Hindlimb muscle (tissue), 1 donor: ENCODE measurements around the gene GAD2. TPM values are rescaled to one million over a fixed set of nuclear protein-coding genes. Genes with fewer than 3 reads are reported as not detected.

Experiments used
- DNase-seq: peaks from one replicate; pipeline ENCODE4 v3.0.0-alpha.2; 2013
- polyA plus RNA-seq: library from polyadenylated mRNA; unstranded; fragments of 120-200 nt; gene quantifications from one replicate; pipeline ENCODE4 v1.2.1, GENCODE V29; 2013; ENCODE audit not compliant: insufficient read length

GAD2 gene
- polyA plus RNA-seq, 1 donor, result not detected

DNA sequence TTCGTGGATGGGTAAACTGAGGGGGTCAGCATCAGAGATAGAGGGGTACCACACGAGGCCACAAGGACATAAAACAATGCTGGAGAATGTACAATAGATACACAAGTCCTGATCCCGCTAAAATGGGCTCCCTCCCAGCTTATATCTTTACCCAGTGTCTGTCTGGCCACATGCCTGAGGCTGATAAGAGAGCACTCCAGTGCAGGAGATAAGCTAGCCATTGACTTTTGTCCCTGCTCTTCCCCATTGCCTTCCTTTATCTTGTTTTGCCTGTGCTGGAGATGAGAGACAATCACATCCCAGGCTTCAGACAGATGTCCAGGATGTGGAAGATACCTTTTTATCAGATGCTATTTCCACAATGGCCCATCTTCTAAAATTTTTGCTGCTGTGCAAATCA lies 6.0 kb downstream of the GAD2 start:
- no peak for DNase-seq

DNA sequence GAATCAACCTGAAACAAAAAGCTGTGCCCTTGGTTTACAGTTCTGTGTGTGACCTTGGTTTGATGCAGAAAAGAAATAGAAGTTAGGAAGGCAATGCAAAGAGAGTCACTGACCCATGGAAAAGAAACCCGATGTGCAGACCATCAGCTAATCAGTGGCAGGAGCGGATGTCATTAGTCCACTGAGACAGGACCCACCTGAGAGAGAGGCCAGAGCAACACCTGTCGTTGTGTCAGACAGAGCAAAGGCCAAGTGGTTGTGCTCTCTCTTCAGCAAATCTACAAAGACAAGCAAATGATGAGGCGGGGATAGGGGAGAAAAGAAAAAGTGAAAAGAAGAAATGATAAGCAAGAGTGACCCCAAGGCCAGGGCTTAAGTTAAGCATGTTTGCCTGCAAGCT lies 8.7 kb downstream of the GAD2 start:
- no peak for DNase-seq

DNA sequence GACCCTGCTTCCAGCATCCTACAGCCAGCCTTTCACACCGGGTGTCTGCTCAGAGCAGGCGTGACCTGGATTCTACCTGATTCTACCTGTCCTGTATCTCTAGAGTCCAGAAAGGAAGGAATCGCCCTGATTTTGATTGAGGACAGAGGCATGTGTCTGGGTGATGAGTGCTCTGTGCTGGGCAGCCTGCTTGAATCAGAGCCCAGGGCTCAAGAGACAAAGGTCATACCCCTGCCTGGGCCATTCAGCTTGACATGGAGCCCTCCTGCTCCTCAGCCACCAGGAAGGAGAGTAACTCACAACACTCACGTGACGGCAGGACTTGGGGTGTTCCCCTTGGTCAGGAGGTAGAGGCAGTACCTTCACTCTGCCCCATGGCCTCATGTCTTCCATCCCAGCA lies 11.2 kb downstream of the GAD2 start:
- no peak for DNase-seq

DNA sequence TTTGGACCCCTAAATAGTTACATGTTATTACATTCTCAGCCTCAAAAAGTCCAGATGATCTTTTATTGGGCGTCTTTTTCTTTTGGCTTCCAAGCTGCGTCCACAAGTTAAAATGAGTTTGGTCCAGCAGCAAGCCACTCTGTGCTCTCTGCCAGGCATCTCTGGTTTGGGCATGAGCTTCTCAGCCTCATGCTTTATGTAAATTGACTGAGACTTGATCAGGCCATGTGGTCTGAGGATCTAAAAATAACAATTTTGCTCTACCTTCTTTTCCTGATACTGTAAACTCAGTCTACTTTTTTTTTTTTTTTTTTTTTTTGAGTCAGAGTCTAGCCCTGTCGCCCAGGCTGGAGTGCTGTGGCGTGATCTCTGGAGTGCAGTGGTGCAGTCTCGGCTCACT lies 15.6 kb downstream of the GAD2 start:
- no peak for DNase-seq

DNA sequence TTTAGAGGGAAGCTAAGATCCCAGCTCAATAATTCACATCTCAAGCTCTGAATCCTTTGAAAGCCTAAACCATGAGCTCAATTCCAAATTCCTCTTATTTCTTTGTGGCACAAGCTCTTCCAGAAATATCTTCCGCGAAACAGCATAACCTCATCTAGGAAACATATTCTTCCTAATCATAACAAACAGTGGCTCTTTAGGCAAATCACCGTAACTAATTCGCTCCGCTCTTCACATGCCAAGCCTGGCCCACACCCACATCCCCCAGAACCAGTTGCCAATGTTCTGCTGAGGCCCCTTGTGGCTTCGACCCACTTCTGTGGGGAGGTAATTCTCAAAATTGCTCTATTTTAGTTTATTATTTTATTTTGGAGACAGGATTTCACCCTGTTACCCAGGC lies 19.2 kb downstream of the GAD2 start:
- no peak for DNase-seq

DNA sequence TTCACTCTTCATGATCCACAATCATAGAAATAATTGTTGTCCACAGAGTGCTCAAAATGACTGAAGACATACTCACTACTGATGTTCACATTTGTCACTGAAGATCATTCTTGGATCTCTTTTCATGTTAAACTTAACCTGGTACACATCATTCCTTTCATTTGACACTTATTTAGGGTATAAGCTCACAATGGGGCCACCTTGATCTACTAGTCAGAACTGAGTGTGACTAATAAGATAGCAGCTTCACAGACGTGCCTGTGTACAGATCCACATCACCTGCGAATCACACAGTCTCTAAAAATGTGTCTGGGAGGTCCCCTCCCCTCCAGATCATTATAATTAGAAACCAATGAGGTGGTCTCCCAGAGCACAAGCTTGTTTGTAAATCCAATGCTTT lies 21.8 kb downstream of the GAD2 start:
- no peak for DNase-seq

DNA sequence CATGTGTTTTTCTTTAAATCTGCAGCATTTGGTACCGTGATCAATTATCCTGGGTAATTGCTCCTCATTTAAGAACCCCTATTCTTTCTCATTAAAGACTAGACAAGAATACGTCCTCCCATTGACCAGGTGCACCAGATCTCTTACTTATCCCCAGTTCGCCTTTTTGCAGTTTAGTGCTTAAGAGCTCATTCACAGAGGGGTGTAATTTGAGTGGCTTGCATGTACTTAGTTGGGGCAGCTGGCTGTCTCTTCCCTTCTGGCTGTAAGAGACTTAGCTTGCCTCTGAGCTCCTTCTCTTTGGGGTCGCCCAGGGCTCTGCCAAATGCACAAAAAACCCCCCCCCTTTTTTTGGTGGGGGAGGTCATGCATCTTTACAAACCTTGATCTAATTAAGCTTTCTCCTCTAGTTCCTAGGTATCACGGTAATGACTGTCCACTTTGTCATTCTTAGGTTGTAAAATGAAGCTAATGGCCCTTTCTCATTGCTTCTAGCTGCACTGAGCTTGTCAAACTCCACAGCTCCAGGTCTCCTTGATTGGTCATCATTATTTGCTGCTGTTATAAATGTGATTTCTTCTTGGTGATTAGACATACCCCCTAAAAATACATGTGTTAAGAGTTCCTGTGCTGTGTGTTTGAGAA lies 26.3 kb downstream of the GAD2 start:
- no peak for DNase-seq

DNA sequence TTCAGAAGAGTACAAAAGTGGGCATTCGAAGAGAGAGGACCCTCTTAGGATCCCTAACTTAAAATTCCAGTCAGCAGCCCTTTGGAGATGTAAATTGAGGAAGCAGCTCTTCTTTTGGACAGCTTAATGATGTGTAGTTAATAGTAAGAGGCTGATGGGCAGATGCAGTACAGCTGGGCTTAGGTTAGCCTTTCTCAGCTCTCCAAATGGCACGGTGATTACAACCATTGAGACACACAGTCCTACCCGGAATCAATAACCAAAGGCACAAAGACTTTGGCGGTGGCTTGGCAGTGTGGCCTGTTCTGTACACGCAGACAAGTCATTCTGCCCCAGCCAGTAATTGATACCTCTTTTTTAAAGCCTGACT lies 26.8 kb downstream of the GAD2 start:
- no peak for DNase-seq

DNA sequence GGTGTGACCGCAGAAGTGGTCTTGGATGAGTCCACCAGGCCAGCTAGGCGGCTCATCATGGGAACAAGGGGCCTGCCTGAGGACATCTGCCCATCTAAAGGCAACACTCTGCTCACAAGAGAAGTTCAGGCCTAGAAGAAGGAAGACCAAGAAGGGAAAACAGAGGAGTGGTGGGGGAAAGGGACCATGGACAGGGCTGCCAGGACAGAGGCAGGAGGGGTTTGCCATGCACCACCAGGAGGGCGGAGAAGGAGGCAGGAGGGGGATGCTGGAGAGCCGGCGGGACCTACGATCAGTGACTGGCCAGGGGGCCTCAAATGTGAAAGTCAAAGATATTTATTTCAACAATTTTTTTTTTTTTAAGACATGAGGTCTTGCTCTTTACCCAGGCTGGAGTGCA lies 33.1 kb downstream of the GAD2 start:
- DNase-seq, result no peak

DNA sequence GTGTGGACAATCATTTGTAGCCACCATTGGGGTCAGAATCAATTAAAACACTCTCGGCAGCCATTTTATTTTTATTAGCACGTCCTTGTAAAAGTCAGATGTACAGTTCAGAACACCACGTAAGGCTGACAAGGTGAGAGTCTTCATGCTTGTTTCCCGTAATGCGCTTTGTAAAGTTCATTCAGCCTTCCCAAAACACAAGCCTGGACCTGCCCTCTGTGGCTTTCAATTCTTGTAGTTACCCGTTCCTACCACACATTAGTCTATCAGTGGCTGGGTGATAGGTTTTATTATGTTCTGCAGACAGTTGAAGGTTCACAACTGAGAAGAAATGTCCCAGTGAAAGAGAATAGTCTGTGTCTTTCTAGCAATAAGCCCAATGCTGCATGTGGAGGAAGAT lies 35.4 kb downstream of the GAD2 start:
- DNase-seq, result no peak

DNA sequence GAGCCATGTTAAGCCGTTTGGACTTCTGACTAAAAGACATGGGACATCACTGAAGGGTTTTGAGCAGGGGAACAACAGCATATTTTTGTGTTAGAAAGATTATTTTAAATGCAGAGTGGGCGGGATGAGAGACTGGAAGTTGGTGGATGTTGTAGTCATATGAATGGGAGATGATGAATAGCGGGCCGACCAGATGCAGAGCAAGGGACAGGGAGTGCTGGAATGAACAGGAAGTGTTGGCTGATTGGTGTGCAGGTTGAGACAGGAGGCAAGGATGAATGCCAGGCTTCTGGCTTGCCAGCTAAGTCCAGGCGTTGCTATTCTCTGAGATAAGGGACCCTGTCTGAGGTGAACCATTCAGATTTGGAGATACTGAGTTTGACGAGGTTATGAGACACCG lies 38.0 kb downstream of the GAD2 start:
- DNase-seq, result no peak

DNA sequence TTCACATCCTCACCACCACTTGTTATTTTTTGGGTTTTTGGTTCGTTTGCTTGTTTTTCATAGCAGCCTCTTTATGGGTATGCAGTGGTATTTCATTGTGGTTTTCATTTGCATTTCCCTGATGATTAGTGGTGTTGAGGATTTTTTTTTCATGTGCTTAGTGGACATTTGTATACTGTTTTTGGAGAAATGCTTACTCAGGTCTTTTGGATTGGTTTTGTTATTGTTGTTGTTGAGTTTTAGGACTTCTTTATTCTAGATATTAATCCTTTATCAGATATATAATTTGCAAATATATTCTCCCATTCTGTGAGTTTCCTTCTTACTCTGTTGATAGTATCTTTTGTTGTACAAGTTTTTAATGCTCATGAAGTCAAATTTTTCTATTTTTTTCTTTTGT lies 42.8 kb downstream of the GAD2 start:
- DNase-seq, result no peak

DNA sequence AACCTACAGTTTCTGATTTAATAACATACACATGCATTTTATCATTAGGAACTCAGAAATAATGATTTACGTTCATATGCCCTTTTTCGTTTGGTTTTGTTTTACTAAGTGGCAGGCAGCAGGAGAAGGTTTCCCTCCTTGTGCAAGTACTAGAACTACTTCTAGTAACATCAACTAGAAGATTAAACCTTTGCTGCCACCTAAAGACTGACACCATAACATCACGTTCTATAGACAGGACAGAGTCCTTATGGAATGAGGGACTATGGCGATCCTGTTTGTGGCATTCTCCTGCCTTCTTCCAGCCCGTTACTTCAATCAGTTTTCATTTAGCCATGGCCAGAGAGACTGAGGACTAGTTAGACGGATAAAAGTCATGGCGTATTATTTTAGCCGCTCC lies 53.2 kb downstream of the GAD2 start:
- DNase-seq, result no peak

DNA sequence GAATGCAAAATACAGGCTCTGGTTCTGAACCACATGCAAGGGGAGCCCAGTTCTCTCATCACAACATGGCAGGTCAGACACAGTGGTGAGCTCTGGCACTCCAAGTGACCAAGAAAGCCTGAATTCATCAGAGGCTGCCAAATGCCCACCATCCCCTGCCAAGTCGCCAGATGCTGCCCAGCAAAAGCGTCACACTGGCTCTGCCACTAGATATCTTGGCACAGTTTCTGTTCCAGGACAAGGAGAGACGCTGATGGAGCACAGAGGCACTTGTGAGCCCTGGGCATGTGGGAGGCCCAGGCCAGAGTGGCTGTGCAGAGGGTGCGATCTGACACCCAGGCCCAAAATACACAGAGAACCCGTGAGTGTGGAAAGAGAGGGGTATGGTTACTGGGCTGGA lies 57.8 kb downstream of the GAD2 start:
- DNase-seq, result no peak

DNA sequence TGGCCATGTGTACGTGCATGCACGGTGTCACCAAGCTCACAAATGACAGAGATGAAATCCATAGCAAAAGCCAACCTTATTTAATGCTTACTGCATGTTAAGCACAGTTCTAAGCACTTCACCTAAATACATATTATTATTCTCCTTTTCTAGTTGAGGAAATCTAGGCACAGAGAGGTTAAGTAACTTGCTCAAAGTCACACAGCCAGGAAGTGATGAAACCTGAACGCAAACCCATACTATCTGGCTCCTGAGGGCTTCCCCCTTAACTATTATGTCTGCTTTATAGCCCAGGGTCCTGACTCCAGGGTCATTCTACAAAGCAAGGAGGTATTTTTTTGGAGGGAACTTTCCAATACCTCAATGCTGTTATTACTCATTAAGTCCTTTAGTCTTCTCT lies 61.7 kb downstream of the GAD2 start:
- DNase-seq, result no peak

DNA sequence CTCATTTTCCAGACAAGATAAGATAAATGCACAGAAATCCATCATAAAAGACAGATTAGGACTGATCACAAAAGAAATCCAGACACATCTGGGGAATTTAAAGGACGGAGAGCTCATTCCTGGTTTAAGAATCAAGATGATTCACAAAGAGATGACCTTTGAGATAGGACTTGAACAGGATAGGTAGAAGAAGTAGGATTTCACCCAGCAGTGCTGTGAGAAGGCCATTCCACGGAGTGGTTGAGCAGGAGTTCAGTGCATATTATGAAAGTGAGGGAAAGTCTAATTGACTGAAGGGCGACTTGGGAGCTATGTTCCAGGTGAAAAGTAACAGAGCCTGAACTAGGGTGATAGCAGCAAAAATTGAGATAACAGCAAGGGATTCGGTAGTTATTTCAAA lies 73.7 kb downstream of the GAD2 start:
- no peak for DNase-seq

DNA sequence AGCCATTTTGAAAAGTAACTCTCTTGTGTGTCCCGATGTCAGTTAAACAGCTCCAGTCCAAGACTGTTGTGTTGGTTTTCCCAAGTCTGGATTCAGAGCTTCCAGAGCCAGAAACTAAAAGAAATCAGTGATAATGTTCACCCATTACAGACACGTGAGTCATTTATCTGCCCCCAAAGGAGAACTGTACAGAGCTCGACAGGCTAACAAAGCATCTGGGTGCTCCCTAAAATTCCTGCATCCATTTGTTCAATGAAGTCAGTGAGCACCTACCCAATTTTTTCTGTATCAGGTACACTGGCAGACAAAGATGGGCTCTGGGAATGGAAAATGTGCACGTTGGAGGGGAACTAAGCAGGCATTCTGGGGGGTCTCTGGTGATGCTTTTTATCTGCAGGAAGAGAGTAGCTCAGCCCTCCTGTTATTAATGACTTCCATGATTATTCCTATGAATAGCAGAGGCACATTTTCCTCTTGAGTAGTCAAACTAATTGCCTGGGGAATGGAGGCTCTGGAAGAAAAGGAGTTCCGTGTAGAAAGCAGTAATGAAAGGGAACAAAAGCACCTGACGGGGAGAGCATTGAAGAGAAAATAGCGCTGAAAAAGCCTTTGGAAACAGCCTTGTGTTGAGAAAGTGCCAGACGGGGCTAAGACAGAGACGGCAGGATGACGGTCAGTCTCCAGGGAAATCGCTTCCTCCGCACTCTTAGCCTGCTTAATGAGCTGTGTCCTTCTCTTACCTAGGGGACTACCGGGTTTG lies 75.3 kb downstream of the GAD2 start:
- DNase-seq, result no peak

DNA sequence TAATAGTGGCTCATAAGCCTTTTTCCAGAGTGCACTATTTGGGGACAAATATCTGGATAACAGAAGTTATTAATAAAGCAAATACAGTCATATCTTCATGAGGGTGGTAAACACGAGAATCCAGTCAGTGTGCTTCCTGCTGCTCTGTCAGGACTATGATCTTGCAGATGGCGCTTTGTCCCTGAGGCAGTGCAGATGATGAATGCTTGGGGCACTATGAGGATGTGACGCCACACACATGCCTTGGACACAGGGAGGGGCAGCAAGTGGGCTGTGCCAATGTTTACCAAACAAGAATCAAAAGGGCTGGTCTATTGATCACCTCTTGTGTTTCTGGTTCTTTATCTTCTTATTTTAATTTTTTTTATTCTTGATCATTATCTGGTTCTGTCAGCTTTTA lies 79.8 kb downstream of the GAD2 start:
- no peak for DNase-seq

DNA sequence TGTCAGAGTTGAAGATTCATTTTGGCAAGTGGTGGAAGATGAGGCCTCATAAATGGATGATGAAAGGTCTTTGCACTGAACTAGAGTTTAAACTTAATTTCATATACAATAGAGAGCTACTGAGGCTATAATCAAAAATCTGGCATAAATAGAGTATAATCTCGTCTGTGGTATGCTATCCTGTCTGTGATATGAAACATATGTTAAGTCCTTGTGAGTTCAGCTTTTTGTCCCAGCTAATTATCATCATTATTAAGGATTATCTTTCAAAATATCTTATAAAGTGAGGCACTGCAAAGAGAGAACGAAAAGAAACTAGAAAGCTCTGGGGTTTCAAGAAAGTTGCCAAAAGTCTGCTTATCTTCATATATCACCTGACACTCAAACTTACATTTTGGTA lies 83.4 kb downstream of the GAD2 start:
- no peak for DNase-seq

DNA sequence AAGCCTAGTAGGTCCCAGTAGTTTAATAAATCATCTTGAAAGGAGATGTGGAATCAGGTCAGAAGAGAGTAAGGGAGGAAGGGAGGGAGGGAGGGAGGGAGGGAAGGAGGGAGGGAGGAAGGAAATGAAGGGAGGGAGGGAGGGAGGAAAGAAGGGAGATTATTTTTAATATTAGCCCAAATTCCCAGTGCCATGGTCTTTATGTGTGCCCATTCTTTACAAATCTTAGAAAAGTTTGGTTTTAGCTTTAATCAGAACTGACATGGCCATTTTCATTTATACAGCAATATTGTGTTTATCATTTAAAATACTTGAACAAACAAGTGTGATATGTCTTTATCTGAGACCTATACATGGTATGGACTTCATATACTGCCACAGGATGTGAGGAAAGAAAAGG lies 86.8 kb downstream of the GAD2 start:
- no peak for DNase-seq

DNA sequence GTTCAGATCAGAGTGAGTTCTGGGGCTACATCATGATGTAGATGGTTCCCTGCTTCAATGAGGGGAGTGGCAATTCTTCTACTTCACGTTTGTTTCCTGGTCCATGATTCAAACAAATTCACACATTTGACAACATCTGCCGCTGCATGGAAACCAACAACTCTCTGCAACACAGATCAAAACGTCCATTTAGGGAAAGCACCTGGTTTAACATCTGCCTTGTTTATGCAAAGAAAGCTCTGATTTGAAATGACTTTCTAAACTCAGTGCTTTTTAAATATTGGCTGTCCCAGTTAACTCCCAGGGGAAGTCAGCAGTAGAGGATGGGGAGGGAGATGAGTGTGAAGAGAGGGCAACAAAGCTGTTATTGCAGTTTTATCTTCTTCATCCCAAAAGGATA lies 93.8 kb downstream of the GAD2 start:
- no peak for DNase-seq

DNA sequence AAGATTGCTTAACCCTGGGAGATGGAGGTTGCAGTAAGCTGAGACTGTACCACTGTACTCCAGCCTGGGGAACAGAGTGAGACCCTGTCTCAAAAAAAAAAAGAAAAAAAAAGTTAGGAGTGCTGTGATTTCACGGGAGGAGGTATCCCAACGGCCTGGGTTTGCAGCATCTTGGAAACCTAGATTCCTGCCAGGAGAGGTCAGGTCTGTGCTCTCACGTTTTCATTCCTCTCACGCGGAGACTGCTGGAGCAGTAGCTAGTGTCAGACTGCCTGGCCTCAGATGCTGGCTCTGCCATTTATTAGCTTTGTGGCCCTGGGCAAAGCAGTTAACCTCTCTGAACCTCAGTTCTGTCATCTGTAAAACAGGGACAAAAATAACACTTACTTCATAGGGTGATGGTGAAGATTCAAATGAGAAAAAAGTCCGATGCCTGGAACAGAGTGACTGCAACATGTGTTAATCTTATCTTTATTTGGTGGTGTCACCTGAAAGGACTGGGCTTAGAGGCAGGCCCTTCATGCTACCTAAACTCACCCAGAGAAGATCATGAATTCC lies 94.9 kb downstream of the GAD2 start:
- DNase-seq, result no peak

DNA sequence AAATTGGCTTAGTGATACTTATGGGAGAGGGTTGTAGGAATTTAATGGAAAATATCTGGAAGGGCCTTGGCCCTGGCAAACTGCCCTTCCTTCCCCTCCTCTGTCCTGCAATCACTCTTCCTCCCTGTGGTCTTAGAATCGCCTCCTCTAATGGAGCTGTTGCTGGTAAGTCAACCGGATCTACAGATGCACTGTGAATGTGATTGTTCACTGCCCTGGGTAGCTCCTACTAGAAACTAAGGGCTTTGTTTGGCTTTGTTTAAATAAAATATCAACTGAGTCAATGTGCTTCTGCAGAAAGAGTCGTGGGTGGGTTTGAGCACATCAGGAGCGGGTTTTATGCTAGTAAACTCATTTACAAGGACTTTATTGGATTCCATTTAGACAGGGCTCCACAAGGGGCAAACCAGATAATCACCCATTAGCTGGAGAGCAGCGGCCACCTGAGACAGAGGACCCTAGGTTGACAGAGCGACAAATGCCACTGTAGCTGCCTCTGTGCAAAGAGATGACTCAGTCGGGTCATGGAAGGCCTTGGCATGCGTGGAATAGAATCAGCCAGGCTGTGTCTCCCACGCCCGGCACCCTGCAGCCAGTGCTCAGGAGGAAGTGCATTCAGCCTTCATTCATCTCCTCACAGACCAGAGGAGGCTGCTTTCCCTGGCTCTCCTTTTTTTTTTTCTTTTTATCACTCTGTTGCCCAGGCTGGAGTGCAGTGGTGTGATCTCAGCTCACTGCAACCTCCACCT lies 97.9 kb downstream of the GAD2 start:
- DNase-seq, result no peak

DNA sequence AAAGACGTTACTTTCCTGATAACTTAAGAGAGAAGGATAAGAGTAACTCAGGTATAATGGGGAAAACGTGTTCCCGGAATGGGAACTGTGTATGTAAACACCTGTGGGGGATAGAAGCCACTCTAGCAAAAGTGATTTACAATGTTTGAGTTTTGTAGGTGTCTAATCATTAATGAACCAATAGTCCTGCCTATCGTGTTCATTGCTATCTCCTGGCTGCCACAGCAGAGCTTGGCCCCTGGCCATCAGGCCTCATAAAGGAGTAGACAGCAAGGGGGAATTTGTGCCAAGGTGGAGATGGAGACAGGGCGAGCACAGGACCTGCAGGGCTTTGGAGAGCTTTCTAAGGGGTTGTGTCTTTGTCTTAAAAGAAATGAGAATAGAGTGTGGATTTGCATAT lies 102.1 kb downstream of the GAD2 start:
- no peak for DNase-seq
